ENCODE data around the gene BICD2. TPM values are rescaled to one million over a fixed set of nuclear protein-coding genes. Genes with fewer than 3 reads are reported as not detected.
A peak's percentile ranks its signal among the peaks of the same experiment; 100 is the strongest.

Gene BICD2
- total RNA-seq, 1 donor, result 40.6 TPM

DNA sequence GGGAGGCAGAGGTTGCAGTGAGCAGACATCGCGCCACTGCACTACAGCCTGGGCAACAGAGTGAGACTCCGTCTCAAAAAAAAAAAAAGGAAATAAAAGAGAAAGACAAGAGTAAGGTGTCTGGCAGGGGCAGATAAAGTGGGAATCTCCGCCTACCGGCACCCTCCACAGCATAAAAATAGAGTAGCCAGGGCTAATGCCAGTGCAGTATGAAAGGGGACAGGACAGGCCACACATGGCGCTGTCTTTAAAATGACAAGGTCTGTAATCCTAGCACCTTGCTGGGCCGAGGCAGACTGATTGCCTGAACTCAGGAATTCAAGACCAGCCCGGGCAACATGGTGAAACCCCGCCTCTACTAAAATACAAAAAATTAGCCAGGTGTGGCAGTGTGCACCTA lies 7.8 kb downstream of the BICD2 start:
- H3K4me3 ChIP-seq (ENCODE audit: low read depth, low read length), result no peak overlapping the region
- no peak for TF ChIP-seq CTCF (IDR thresholded peaks at IDR 0.05; ENCODE audit: insufficient read depth, low read depth, low read length)
- DNase-seq (ENCODE audit: low read depth), result no peak

- TF ChIP-seq CTCF (IDR thresholded peaks at IDR 0.05; ENCODE audit: insufficient read depth, low read depth, low read length), result no peak
- no peak for DNase-seq (ENCODE audit: low read depth)
Observed at GRCh38 chr9:92754091-92754745, 10.4 kb downstream of the BICD2 start.

DNA sequence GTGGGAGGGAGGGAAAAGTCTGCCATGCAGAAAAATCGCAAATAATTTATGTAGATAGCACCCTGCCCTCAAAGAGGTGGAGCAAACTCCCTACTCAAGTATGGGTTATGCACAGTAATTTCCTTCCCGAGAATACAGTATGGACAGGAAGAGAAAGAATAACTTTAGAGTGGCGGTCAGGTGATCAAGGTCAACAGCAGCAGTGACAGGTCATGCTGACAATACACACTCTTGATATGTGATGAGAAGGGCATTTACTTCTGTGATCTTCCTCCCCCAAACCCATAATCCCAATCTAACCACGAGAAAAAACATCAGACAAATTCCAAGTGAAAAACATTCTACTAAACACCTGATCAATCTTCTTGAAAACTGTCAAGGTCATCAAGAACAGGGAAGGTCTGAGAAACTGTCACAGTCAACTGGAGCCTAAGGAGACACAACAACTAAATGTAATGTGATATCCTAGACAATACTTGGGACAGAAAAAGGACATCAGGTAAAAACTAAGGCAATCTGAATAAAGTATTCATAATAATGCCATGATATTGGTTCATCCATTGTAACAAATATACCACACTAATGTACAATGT lies 11.7 kb downstream of the BICD2 start:
- no peak for TF ChIP-seq CTCF (IDR thresholded peaks at IDR 0.05; ENCODE audit: insufficient read depth, low read depth, low read length)
- H3K4me3 ChIP-seq (ENCODE audit: low read depth, low read length), result no peak overlapping the region
- no peak for DNase-seq (ENCODE audit: low read depth)

More at GRCh38 chr9:92754091-92754745, 10.4 kb downstream of the BICD2 start:
- no peak overlapping the region for H3K4me3 ChIP-seq (ENCODE audit: low read depth, low read length)

- no peak overlapping the region for H3K4me3 ChIP-seq (ENCODE audit: low read depth, low read length)
- no peak for TF ChIP-seq CTCF (IDR thresholded peaks at IDR 0.05; ENCODE audit: insufficient read depth, low read depth, low read length)
- peak; percentile 66 for DNase-seq (ENCODE audit: low read depth)
Observed at GRCh38 chr9:92749934-92750315, 14.7 kb downstream of the BICD2 start.

- TF ChIP-seq CTCF (IDR thresholded peaks at IDR 0.05; ENCODE audit: insufficient read depth, low read depth, low read length), result no peak
Observed at GRCh38 chr9:92749071-92749933, 15.3 kb downstream of the BICD2 start.

GRCh38 chr9:92748233-92748497 lies 16.5 kb downstream of the BICD2 start:
- TF ChIP-seq CTCF (IDR thresholded peaks at IDR 0.05; ENCODE audit: insufficient read depth, low read depth, low read length), result no peak
- H3K4me3 ChIP-seq (ENCODE audit: low read depth, low read length), result no peak overlapping the region
- DNase-seq (ENCODE audit: low read depth), result no peak

More at GRCh38 chr9:92749071-92749933, 15.3 kb downstream of the BICD2 start:
- DNase-seq (ENCODE audit: low read depth), result no peak
- H3K4me3 ChIP-seq (ENCODE audit: low read depth, low read length), result no peak overlapping the region

All from fibroblast of villous mesenchyme (primary cell).